GM21447 (cell line): ENCODE data around the gene C16orf96.

Experiments
- ATAC-seq: cut with Tn5 transposase; IDR thresholded peaks from one replicate; pipeline ENCODE4 v1.9.1; 2021; ENCODE audit not compliant: unreplicated experiment

Gene C16orf96

DNA sequence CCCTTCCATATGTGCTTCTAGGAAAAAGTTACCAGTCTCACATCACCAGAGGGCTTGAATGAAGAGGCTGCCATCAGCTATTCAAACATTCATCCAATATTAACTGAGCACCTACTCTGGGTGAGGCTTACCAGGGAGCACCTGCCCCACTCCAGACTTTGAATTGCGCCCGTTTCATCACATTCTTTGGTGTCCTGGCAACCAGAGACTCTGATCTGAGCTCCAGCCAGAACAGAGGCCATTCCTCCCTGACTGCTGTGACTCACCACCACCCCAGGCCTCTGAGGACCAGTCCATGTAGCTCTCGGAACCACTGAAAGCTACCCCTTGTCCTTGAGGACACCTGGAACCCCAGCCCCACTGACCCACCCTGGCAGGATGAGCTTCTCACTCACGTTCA, at the start of gene C16orf96:
TSS of gene C16orf96 (plus strand) at position 229 of the 400 bp plus-strand sequence. CDS start at position 379, 150 bp downstream.
- no peak for ATAC-seq

DNA sequence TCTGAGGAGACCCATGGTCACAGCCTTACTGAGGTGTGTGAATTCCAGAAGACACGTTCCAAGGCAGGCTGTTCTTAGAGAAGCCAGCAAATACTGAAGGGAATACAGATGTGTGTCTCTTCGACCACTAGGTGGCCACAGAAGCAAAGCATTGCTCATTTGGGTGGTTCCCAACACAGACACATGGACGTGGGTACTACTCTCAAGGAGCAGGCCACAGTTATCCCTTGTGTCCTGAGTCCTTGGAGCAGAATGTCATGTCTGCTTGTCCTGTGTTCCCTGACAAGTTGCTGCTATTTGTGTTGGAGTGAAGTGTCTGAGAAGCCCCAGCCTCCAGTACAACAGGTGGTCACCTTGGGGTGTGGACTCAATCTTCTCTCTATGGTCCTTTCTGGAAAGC, 49.7 kb upstream of the C16orf96 start:
- ATAC-seq, result no peak

- no peak for ATAC-seq
Measured at GRCh38 chr16:4507588-4508345, 48.4 kb upstream of the C16orf96 start.

- no peak for ATAC-seq
Measured at GRCh38 chr16:4508806-4509205, 47.3 kb upstream of the C16orf96 start.

GRCh38 chr16:4509420-4509819, 46.7 kb upstream of the C16orf96 start:
- ATAC-seq, result no peak

DNA sequence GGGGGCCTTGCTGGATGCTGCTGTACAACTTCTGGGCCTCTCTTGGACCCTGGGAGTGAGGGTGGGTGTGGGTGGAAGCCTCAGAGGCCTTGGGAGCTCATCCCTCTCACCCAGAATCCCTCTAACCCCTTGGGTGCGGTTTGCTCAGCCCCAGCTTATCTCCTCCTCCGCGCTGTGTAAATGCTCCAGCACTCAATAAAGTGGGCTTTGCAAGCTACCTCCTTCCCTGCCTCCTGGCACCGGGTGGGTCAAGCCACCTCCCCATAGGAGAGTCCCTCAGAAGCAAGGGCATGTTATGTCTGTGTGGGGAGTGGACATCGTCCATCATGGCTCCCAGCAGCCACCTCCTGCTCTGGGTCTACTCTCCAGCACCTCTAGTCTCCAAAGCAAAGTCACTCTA, 46.0 kb upstream of the C16orf96 start:
- no peak for ATAC-seq

- ATAC-seq, result no peak
Measured at GRCh38 chr16:4510747-4511426, 45.3 kb upstream of the C16orf96 start.

DNA sequence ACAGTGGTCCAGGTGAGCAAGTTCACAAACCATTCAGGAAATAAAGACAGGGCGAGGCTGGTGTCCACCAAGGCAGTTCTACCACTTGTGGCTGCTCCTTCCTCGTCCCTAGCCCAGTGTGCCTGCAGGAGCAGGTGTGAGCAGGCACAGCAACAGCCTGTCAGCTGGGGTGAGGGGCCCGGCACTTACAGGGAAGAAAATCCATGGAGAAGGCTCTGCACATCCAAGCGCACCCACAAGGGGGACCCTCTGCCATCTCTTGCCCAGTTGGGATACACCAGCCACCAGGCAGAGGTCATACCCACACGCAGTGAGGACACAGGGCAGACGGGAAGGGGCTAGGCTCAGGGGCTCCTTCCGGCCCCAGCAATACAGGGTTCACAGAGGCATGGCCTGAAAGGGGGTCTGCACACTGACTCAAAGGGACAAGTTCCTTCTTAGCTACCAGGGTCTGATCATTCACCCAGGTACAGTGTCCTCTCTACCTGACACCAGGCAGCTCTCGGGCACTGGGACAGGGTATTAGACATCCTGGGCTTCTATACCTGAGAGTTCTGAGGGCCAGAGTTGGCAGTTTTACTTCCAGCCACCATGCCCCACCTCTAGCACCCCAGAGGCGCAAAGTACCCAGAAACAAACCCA, 44.6 kb upstream of the C16orf96 start:
- no peak for ATAC-seq

- ATAC-seq, result no peak
Measured at GRCh38 chr16:4512473-4512872, 43.7 kb upstream of the C16orf96 start.

DNA sequence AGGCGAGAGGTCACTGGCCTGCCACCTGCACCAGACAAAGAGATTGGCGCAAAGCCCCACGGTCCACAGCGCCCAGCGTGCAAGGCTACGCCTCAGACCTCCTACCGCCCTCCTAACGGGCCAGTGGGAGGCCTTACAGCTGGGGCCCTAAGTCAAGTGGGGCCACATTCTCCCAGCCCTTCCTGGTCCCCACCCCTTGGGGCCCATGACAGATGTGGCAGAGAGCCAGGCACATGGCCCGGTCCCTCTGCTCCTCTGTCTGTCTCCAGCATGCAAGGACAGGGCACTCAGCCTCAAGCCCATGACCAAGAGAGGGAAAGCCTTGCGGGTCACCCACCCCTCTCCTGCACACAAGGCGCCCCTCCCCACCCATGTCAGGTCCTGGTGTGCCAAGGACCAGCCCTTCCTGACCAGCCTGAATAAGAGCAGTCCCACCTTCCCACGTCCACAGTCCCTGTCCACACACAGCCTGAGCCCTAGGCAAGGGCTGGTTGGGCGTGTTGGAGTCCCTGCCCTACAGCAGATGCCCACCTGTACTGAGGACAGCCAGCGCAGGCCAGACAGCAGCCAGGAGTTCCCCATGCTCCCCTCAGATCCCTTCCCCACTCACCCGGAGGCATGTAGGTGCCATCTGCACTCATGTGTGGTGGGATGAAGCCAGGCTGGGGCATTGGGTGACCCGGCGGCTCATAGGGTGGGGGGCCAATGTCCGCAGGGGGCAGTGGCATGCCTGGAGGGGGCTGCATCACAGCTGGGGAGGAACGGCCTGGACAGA, 42.9 kb upstream of the C16orf96 start:
- no peak for ATAC-seq

- ATAC-seq, result no peak
Measured at GRCh38 chr16:4513881-4514280, 42.3 kb upstream of the C16orf96 start.

DNA sequence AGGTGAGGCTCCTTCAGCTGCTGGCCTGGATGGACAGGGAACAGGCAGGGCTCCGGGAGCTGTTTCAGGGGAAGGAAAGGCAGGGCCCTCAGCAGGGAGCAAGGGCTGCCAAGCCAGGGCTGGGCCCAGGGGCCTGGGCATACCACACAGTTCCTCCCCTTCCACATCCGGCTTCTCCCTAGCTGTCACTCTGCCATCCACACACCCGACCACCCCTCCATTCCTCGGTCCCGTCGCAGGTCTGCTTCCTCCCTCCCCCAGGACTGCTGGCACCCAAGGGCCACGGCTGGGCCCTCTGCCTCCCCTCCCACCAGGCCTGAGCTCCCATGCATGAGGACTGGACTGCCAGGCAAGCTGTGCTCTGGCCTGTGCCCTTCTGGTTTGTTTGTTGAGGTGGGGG, 41.5 kb upstream of the C16orf96 start:
- ATAC-seq, result no peak

- ATAC-seq, result no peak
Measured at GRCh38 chr16:4515611-4516233, 40.4 kb upstream of the C16orf96 start.

- ATAC-seq, result no peak
Measured at GRCh38 chr16:4517812-4518680, 38.1 kb upstream of the C16orf96 start.

DNA sequence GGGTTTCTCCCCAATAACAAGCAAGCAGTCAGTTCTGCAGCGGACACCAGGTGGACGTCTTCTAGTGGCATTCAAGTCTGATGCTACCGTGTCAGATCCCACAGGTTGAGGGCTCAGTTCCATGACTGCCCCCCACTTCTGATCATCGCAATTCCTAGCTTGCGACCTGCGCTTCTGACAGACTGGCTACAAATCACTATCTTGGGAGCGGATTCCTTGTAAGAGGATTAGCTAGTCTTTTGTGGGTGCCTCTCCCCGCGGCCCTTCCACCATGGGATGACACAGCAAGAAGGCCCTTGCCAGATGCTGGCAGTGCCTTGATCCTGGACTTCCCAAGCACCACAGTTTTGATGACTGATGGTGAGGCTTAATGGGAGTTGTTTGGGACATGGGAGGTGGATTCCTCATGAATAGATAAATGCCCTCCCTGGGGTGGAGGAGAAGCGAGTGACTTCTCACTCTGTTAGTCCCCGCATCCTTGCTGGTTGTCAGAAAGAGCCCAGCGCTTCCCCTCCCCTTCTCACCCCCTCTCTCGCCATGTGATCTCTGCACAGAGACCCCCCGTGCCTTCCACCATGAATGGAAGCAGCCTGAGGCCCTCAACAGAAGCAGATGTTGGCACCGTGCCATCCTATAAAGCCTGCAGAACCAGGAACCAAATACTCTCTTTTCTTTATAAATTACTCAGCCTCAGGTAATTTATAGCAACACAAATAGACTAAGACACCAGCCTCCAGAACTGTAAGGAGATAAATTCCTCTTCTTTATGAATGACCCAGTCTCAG, 36.7 kb upstream of the C16orf96 start:
- ATAC-seq, result no peak

GRCh38 chr16:4520913-4521312, 35.2 kb upstream of the C16orf96 start:
- ATAC-seq, result no peak

- no peak for ATAC-seq
Measured at GRCh38 chr16:4522051-4522581, 34.0 kb upstream of the C16orf96 start.

DNA sequence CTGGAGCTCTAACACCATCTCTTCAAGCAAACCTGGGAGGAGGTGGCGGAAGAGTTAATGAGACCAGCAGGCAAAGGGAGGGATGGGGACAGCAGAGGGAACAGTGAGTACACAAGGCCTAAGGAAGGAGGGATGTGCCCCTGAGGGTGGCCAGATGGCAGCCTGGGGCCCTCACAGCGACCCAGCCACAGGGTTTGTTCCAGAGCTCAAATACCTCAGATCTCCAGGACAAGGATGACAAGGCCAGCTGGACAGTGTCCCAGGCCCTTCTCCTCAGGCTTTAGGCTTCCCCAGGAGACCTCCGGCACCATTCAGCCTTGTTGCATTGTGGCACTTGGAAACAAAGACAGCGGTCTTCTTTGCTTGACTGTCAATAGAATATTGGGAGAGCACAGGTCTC, 32.5 kb upstream of the C16orf96 start:
- no peak for ATAC-seq

- no peak for ATAC-seq
Measured at GRCh38 chr16:4524571-4524970, 31.6 kb upstream of the C16orf96 start.
